MCF 10A (cell line): ENCODE data around the gene NUTM2B. TPM values are rescaled to one million over a fixed set of nuclear protein-coding genes. Genes with fewer than 3 reads are reported as not detected.
"Not testable (repeated sequence)": the region's sequence is repeated elsewhere in the genome, so short reads cannot be mapped to it uniquely, and the experiment has no call there.

Experiments
- BruUV-seq: library from RNA; stranded (reverse); fragments of 400-500 nt; replicated peaks from 2 replicates; lab custom pipeline; 2021; lab: Mats Ljungman, UMichigan
- CTCF ChIA-PET: fragments of 300-600 bp; sonication (Branson Sonifier 250); formaldehyde crosslinking; extraction: SDS; loops from one replicate; lab custom pipeline; 2021; ENCODE audit warnings: antibody characterized with exemption, inconsistent platforms; lab: Yijun Ruan, JAX
- POLR2A ChIA-PET: fragments of 300-600, 350-650 bp; sonication (Branson Sonifier 250); formaldehyde crosslinking; extraction: SDS; loops from one replicate; lab custom pipeline; 2020; ENCODE audit warnings: antibody characterized with exemption, inconsistent platforms; lab: Yijun Ruan, JAX
- DNase-seq: peaks from one replicate; pipeline ENCODE4 v3.0.0-alpha.2; 2018; ENCODE audit not compliant: unreplicated experiment
- H3K27ac Mint-ChIP-seq: one replicate; pipeline ENCODE4 v1.8.0; 2022; ENCODE audit warnings: mild to moderate bottlenecking, low read depth, mixed read lengths; ENCODE audit not compliant: unreplicated experiment
- H3K27me3 Mint-ChIP-seq: one replicate; pipeline ENCODE4 v1.8.0; 2022; ENCODE audit warnings: mixed read lengths; ENCODE audit not compliant: insufficient read depth, unreplicated experiment
- H3K36me3 Mint-ChIP-seq: one replicate; pipeline ENCODE4 v1.8.0; 2022; ENCODE audit warnings: mild to moderate bottlenecking, moderate library complexity, mixed read lengths; ENCODE audit not compliant: insufficient read depth, unreplicated experiment
- H3K4me1 Mint-ChIP-seq: one replicate; pipeline ENCODE4 v1.8.0; 2022; ENCODE audit warnings: mixed read lengths; ENCODE audit not compliant: insufficient read depth, unreplicated experiment
- H3K4me3 Mint-ChIP-seq: one replicate; pipeline ENCODE4 v1.8.0; 2022; ENCODE audit warnings: mild to moderate bottlenecking, moderate library complexity, mixed read lengths; ENCODE audit not compliant: unreplicated experiment
- H3K9me3 Mint-ChIP-seq: one replicate; pipeline ENCODE4 v1.8.0; 2022; ENCODE audit warnings: mixed read lengths; ENCODE audit not compliant: unreplicated experiment
- intact Hi-C: fragments of 100-400 bp; cut with micrococcal nuclease; formaldehyde crosslinking; loops from 2 replicates; pipeline ENCODE4 v1.14.1; 2022
- total RNA-seq: library from RNA; stranded (reverse); gene quantifications from 2 replicates; pipeline ENCODE4 v1.2.3, GENCODE V29; 2022

NUTM2B gene
- total RNA-seq, 1 experiment from 2014 or later = 0.49 TPM

- H3K9me3 Mint-ChIP-seq, CTCF ChIA-PET, POLR2A ChIA-PET, H3K36me3 Mint-ChIP-seq, H3K27me3 Mint-ChIP-seq, H3K4me1 Mint-ChIP-seq, intact Hi-C loops, DNase-seq, BruUV-seq, H3K27ac Mint-ChIP-seq, H3K4me3 Mint-ChIP-seq: not testable (repeated sequence)
Measured at GRCh38 chr10:79686595-79686994, 16.4 kb upstream of the NUTM2B start.

DNA sequence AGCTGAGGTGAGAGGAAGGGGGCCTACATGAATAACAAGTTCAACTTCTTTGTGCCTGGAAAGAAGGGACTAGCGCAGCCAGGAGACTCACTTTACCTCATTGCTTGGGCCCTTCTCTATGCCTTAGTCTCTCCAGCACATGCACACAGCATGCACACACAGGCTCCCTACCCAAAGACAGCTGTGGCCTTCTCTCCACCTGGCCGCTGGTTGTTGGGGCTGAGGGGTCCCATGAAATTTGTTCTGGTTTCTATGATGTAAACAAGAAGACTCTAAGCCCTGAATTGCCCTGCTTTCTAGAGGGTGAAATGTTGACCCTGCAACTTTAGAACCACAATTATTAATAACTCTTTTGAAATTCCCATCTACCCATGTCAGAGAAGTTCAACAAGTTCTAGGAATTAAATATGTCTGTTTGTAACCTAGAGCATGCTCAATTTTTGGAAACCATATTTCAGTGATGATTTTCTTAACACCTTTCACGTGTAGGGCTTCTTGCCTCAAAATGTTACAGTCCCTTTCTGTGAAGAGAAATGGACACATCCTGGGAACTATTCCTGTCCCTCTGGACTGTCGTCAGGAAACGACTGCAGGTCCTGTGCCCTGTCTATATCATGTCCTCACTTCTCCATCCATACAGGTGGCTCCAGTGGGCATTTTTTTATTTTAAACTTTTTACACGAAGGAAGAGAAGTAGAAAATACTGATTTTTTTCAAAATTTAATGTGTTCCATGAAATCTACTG lies 15.4 kb upstream of the NUTM2B start:
- H3K27me3 Mint-ChIP-seq, H3K9me3 Mint-ChIP-seq, DNase-seq, H3K4me3 Mint-ChIP-seq, H3K36me3 Mint-ChIP-seq, intact Hi-C loops, POLR2A ChIA-PET, H3K4me1 Mint-ChIP-seq, BruUV-seq, CTCF ChIA-PET, H3K27ac Mint-ChIP-seq: not testable (repeated sequence)

GRCh38 chr10:79688798-79689197 lies 14.2 kb upstream of the NUTM2B start:
- DNase-seq, H3K27me3 Mint-ChIP-seq, H3K4me1 Mint-ChIP-seq, intact Hi-C loops, H3K9me3 Mint-ChIP-seq, H3K4me3 Mint-ChIP-seq, POLR2A ChIA-PET, BruUV-seq, H3K36me3 Mint-ChIP-seq, H3K27ac Mint-ChIP-seq: not testable (repeated sequence)
- CTCF ChIA-PET = interaction anchor here (0.6 kb wide), 1 partner anchor 1123 kb away, joined by 3 read pairs; no protein-coding TSS in a partner anchor

DNA sequence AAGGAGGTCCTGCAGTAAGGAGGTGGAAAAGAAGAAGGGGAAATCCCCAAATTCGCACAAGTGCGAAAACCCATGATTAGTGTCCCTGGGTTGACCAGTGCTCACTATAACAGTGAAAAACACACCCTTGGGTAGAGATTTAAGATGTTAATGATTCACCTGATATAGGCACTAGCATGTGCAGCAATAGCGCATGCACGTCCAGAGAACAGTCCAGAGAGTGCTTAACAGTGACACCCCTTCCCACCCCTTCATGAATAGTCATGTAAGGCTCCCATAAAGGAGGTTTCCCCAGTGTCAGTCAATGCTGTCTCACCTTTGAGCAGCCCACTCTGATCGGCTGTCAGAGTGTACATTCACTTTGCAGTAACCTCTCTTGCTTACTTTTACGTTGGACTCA lies 6.4 kb upstream of the NUTM2B start:
- POLR2A ChIA-PET, BruUV-seq, H3K36me3 Mint-ChIP-seq, H3K27me3 Mint-ChIP-seq, intact Hi-C loops, H3K9me3 Mint-ChIP-seq, CTCF ChIA-PET, DNase-seq, H3K27ac Mint-ChIP-seq, H3K4me1 Mint-ChIP-seq, H3K4me3 Mint-ChIP-seq: not testable (repeated sequence)

DNA sequence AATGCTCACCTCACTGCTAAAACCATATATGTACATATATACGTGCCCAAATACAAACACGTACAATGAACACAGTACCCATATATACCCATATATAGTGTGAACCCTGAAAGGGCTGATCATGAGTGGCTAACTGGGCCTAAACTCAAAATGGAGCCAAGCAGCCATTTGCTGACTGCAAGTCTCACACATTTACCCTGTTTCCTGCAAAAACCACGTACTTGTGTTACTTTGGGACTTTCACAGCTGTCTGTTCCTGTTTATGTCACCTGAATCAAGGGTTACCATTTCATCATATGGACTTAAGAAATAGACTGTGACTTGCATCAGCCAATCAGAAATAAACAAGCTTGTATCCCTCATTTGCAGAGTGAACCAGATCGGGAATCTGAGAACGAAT lies 5.9 kb upstream of the NUTM2B start:
- not testable (repeated sequence) for BruUV-seq

DNA sequence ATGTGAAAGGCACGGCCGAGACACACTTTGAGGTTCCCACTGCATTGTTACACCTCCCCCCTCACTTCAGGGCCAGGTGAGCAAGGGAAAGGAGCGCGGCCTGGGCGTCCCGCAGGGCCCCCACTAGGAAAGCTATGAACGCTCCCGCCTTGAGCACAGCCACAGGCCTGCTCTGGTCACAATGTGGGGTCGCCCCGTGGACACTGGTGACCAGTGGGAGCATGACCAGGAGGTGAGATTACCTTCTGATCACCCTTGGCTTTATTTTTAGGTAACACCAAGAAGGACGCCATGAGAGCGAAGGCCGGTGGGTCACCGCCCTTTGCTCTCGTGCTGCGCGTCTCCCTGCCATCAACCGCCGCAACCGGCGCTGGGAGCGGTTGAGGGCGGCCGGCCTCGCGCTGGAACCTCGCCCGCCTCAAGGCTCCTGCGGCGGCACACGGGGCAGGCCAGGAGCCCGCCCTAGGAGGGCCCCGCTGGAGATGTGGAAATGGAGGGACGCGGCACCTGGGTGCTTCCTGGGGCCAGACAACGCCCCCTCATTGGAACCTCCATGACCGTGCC lies 2.6 kb upstream of the NUTM2B start:
- H3K4me3 Mint-ChIP-seq, POLR2A ChIA-PET, CTCF ChIA-PET, H3K27ac Mint-ChIP-seq, H3K9me3 Mint-ChIP-seq, intact Hi-C loops, H3K4me1 Mint-ChIP-seq, H3K27me3 Mint-ChIP-seq, DNase-seq, BruUV-seq, H3K36me3 Mint-ChIP-seq: not testable (repeated sequence)

More for the DNA sequence above, 5.9 kb upstream of the NUTM2B start:
- H3K27ac Mint-ChIP-seq, H3K36me3 Mint-ChIP-seq, POLR2A ChIA-PET, H3K27me3 Mint-ChIP-seq, intact Hi-C loops, H3K4me1 Mint-ChIP-seq, H3K9me3 Mint-ChIP-seq, H3K4me3 Mint-ChIP-seq, CTCF ChIA-PET, DNase-seq: not testable (repeated sequence)

DNA sequence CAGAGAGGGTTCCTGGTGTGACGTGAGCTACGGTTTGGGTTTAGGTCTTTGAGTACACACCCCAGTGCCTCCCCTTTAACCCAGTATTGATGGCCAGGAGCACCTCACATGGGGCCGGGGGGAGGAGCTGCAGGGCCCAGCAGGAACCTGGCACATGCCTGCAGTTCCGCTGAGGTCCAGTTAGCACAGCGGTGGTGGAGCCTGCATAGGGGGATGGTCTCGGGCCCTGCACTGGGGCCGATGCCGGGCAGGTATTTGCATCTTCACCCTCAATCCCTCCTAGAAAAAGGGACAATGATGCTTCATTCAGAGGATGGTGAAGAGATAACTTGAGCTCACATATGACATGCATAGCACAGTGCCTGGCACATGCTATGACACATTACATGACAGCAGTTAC lies 4.0 kb downstream of the NUTM2B start:
- H3K27me3 Mint-ChIP-seq, H3K4me1 Mint-ChIP-seq, H3K4me3 Mint-ChIP-seq, H3K9me3 Mint-ChIP-seq, POLR2A ChIA-PET, CTCF ChIA-PET, intact Hi-C loops, H3K27ac Mint-ChIP-seq, H3K36me3 Mint-ChIP-seq, DNase-seq, BruUV-seq: not testable (repeated sequence)

DNA sequence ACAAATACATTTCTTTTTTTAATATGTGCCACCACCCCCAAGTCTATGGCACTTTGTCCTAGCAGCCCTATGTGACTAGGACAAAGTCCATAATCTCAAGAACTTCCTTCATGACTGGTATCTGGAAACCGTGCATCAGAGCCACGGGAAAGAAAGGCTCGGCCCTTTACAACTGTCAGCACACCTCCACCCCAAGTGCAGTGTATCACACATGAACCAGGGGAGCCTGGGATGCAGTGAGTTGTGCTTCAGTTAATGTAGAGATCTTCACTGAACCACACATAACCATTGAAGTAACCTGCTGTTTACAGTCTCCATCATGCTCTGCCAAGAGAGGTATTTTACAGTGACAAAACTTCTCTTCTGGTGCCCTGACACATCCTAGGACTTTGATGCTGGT lies 11.9 kb downstream of the NUTM2B start:
- H3K4me3 Mint-ChIP-seq, H3K4me1 Mint-ChIP-seq, BruUV-seq, H3K27me3 Mint-ChIP-seq, DNase-seq, POLR2A ChIA-PET, H3K36me3 Mint-ChIP-seq, CTCF ChIA-PET, intact Hi-C loops, H3K9me3 Mint-ChIP-seq, H3K27ac Mint-ChIP-seq: not testable (repeated sequence)

DNA sequence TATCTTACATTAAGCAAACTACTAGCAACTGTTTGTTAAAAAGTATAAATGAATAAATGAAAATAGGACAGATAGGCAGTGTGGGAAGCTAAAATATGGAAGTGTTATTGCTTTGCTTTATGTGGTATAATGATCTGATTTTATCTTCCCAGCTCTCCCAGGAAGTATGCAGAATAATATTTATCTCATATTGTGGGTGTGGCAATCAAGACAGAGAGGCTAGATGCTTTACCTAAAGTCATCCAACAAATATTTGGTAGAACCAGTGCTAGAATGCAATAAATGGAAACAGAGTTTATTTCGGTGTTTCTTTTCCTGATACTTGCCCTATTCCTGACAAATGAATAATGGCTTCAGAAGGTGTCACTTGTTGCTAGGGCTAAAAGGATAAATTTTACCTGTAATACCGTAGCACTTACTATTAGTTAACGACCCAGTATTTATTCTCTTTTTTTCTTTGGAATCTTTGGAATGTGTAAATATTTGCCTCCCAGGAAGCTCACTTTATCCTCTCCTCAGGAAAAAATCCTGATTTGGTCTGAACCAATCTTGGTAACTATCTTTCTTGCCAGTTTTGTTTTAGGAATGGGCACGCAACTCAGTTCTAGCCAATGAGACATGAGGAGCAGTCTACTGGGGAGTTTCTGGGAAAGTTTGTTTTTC lies 14.0 kb downstream of the NUTM2B start:
- H3K27ac Mint-ChIP-seq, H3K9me3 Mint-ChIP-seq, H3K4me1 Mint-ChIP-seq, H3K27me3 Mint-ChIP-seq, H3K4me3 Mint-ChIP-seq, DNase-seq, H3K36me3 Mint-ChIP-seq, CTCF ChIA-PET, intact Hi-C loops, POLR2A ChIA-PET, BruUV-seq: not testable (repeated sequence)
